ENCODE data around the gene TSPAN18. TPM values are rescaled to one million over a fixed set of nuclear protein-coding genes. Genes with fewer than 3 reads are reported as not detected.

The TSPAN18 gene
- total and polyA plus RNA-seq, 10 of the 15 experiments (the other 5 are each of a cell fraction or from before 2014, with no cell fraction given) = 0.02 to 0.77 (median 0.13) TPM; not detected in 1

DNA sequence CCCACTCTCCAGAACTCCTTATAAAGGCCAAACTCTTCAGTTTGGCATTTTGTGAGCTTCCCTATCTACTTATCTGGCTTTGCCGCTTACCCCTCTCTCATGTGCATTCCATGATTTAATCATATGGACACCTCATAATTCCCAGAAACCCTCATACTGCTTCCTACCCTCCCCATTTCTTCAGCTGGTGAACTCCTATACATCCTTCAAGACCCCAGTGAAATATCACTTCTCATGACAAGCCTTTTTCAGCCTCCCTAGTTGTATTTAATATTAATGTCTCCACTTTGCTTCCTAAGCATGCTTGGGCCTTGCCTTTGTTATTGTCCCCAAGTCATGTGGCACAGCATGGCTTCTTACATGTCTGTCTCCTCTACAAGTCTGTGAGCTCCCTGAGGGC is 13.7 kb upstream of the TSPAN18 start:
- POLR2A ChIA-PET = no interaction called here
- TF ChIP-seq RFX5 (IDR thresholded peaks at IDR 0.05; ENCODE audit: low read depth, low read length) (no peak), PAX5 (IDR thresholded peaks at IDR 0.05; ENCODE audit: borderline replicate concordance, low read depth, low read length) (no peak), NFYA (IDR thresholded peaks at IDR 0.05; ENCODE audit: borderline replicate concordance, low read depth, low read length) (no peak), BMI1 (IDR thresholded peaks at IDR 0.05; ENCODE audit: borderline replicate concordance) (no peak), HDAC2 (IDR thresholded peaks at IDR 0.05) (no peak), NR2F1 (conservative IDR thresholded peaks at IDR 0.05) (no peak), RAD51 (IDR thresholded peaks at IDR 0.05) (no peak), NFYB (IDR thresholded peaks at IDR 0.05; ENCODE audit: insufficient read depth, low read depth, low read length) (no peak), DPF2 (IDR thresholded peaks at IDR 0.05) (no peak), HCFC1 (IDR thresholded peaks at IDR 0.05; ENCODE audit: low read length) (no peak), BHLHE40 (IDR thresholded peaks at IDR 0.05; ENCODE audit: borderline replicate concordance in 1 of 2, low read depth in 2 of 2, low read length in 1 of 2) (no peak), NRF1 (conservative IDR thresholded peaks at IDR 0.05; ENCODE audit: low read depth, low read length) (no peak), IKZF2 (IDR thresholded peaks at IDR 0.05) (no peak), STAT1 (conservative IDR thresholded peaks at IDR 0.05) (no peak), SMC3 (IDR thresholded peaks at IDR 0.05; ENCODE audit: borderline replicate concordance, low read length) (no peak)
- TF ChIP-seq, protein P1, sequence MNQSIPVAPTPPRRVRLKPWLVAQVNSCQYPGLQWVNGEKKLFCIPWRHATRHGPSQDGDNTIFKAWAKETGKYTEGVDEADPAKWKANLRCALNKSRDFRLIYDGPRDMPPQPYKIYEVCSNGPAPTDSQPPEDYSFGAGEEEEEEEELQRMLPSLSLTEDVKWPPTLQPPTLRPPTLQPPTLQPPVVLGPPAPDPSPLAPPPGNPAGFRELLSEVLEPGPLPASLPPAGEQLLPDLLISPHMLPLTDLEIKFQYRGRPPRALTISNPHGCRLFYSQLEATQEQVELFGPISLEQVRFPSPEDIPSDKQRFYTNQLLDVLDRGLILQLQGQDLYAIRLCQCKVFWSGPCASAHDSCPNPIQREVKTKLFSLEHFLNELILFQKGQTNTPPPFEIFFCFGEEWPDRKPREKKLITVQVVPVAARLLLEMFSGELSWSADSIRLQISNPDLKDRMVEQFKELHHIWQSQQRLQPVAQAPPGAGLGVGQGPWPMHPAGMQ (IDR thresholded peaks at IDR 0.05; ENCODE audit: borderline replicate concordance) = no peak
- TF ChIP-seq, protein P2, sequence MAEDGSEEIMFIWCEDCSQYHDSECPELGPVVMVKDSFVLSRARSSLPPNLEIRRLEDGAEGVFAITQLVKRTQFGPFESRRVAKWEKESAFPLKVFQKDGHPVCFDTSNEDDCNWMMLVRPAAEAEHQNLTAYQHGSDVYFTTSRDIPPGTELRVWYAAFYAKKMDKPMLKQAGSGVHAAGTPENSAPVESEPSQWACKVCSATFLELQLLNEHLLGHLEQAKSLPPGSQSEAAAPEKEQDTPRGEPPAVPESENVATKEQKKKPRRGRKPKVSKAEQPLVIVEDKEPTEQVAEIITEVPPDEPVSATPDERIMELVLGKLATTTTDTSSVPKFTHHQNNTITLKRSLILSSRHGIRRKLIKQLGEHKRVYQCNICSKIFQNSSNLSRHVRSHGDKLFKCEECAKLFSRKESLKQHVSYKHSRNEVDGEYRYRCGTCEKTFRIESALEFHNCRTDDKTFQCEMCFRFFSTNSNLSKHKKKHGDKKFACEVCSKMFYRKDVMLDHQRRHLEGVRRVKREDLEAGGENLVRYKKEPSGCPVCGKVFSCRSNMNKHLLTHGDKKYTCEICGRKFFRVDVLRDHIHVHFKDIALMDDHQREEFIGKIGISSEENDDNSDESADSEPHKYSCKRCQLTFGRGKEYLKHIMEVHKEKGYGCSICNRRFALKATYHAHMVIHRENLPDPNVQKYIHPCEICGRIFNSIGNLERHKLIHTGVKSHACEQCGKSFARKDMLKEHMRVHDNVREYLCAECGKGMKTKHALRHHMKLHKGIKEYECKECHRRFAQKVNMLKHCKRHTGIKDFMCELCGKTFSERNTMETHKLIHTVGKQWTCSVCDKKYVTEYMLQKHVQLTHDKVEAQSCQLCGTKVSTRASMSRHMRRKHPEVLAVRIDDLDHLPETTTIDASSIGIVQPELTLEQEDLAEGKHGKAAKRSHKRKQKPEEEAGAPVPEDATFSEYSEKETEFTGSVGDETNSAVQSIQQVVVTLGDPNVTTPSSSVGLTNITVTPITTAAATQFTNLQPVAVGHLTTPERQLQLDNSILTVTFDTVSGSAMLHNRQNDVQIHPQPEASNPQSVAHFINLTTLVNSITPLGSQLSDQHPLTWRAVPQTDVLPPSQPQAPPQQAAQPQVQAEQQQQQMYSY (CRISPR knock-in tag; IDR thresholded peaks at IDR 0.05) = no peak
- H4K20me1 ChIP-seq (ENCODE audit: control insufficient read depth, insufficient read depth) = no peaks in the 10 kb centered on the region; the same call in 1 of the 2 replicates
- in situ Hi-C loops (cut with MboI) = no loop called here
- H3K4me1 ChIP-seq (ENCODE audit: control insufficient read depth, insufficient read depth, low read length) = no peaks in the 10 kb centered on the region
- intact Hi-C loops (cut with micrococcal nuclease; ENCODE audit: unreplicated experiment) = no loop called here
- FAIRE-seq (no peak), DNase-seq (ENCODE audit: low read depth, low spot score) (no peak), ATAC-seq (no peak)
- no peak overlapping the region for H2AFZ ChIP-seq (ENCODE audit: control insufficient read depth, low read depth, low read length)
- no peak overlapping the region for H3K4me3 ChIP-seq
- H3K4me2 ChIP-seq (ENCODE audit: control insufficient read depth, insufficient read depth) = no peak overlapping the region
- no peaks in the 10 kb centered on the region for H3K36me3 ChIP-seq (ENCODE audit: control insufficient read depth in 2 of 2, insufficient read depth in 2 of 2, low read length in 1 of 2)
- peaks cover 0 to 1% of the 10 kb centered on the region in 2 experiments; a peak in 1 of 4 replicates for H3K27me3 ChIP-seq (replicated peaks in 1 of 2; ENCODE audit: control insufficient read depth in 2 of 2, insufficient read depth in 2 of 2, low read length in 1 of 2)
- H3K79me2 ChIP-seq (ENCODE audit: control insufficient read depth, insufficient read depth, low read length) = no peaks in the 10 kb centered on the region
- no TSS peak for BruUV-seq (replicated peaks)
- 90% methylated on average over 1 of the region's 1 CpG for WGBS (ENCODE audit: insufficient coverage, insufficient replicate concordance, low lambda C conversion rate, missing lambda C conversion rate)
- CTCF ChIA-PET = no interaction called here
- no peak overlapping the region for H3K9ac ChIP-seq (ENCODE audit: control insufficient read depth, insufficient read depth, low read length)
- SMC1A ChIA-PET (ENCODE audit: uncharacterized antibody, unreplicated experiment) = no interaction called here
- H3K9me3 ChIP-seq (replicated peaks; ENCODE audit: control insufficient read depth, insufficient read depth, low read length) = no peaks in the 10 kb centered on the region; the same call in 2 of the 3 replicates
- RAD21 ChIA-PET (ENCODE audit: unreplicated experiment) = no interaction called here
- H3K27ac ChIP-seq (ENCODE audit: control insufficient read depth, insufficient read depth) = no peak overlapping the region
